NCI-H524 (cell line): Measurements from ENCODE around the gene DRP2.
"Not testable (repeated sequence)": the region's sequence is repeated elsewhere in the genome, so short reads cannot be mapped to it uniquely, and the experiment has no call there.

Experiments used
- DNase-seq, 2 experiments: peaks; one replicate each; lab custom pipeline; 2025; lab: John Stamatoyannopoulos, UW

Gene DRP2, protein sequence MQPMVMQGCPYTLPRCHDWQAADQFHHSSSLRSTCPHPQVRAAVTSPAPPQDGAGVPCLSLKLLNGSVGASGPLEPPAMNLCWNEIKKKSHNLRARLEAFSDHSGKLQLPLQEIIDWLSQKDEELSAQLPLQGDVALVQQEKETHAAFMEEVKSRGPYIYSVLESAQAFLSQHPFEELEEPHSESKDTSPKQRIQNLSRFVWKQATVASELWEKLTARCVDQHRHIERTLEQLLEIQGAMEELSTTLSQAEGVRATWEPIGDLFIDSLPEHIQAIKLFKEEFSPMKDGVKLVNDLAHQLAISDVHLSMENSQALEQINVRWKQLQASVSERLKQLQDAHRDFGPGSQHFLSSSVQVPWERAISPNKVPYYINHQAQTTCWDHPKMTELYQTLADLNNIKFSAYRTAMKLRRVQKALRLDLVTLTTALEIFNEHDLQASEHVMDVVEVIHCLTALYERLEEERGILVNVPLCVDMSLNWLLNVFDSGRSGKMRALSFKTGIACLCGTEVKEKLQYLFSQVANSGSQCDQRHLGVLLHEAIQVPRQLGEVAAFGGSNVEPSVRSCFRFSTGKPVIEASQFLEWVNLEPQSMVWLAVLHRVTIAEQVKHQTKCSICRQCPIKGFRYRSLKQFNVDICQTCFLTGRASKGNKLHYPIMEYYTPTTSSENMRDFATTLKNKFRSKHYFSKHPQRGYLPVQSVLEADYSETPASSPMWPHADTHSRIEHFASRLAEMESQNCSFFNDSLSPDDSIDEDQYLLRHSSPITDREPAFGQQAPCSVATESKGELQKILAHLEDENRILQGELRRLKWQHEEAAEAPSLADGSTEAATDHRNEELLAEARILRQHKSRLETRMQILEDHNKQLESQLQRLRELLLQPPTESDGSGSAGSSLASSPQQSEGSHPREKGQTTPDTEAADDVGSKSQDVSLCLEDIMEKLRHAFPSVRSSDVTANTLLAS

DNA sequence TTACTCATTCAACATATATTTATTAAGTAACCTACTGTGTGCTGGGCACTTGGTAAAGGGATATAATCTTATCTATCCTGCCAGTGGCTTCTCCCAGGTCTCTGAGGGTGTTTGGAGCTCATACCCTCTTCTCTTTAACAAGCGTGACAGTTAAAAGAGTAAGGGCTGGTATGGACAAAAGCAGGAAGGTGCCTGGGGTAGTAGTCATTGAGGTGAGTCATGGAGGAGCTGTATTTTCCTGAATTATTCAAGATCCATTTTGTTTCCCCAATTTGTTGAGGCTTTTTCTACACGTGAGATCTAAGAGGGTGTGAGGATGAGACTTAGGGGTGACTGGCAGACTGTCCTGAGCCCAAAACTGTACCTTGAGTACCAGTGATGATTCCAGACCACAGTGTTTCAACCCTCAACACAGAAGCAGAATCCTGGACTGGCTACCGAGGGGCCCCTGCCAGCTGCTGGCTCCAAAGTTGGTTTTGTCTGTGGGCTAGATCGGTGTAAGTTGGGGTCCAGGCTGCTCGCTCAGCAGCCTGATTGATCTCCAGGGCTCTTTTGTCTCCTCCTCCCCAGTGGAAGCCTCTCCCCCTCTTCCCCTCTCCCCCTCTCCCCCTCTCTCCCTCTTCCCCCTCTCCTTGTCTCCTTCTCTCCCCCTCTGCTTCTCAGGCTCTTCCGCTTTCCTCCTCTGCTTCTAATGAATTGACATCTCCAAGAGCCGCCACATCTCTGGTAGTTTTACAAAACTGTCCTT lies at the start of gene DRP2:
Gene DRP2 (plus strand): TSS at position 671 of the 748 bp plus-strand sequence. CDS start 11,862 bp downstream, outside the sequence.
- no peak for DNase-seq

DNA sequence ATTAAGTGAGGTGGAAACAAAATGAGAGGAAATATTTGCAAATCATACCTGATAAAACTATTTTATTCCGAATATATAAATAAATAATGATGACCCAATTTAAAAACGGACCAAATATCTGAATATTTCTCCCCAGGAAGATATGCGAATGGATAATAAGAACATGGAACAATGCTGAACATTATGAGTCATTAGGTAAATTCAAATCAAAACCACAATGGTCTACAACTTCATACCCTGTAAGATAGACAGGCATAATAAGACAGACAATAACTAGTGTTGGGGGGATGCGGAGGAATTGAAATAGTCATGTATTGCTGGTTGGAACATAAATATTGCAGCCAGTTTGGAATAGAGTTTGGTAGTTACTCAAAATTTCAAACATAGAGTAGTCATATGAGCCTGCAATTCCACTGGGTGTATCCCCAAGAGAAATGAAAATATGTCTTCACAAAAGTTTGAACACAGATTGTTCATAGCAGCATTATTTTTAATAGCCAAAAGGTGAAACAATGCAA lies 47.6 kb upstream of the DRP2 start:
- no peak for DNase-seq

DNA sequence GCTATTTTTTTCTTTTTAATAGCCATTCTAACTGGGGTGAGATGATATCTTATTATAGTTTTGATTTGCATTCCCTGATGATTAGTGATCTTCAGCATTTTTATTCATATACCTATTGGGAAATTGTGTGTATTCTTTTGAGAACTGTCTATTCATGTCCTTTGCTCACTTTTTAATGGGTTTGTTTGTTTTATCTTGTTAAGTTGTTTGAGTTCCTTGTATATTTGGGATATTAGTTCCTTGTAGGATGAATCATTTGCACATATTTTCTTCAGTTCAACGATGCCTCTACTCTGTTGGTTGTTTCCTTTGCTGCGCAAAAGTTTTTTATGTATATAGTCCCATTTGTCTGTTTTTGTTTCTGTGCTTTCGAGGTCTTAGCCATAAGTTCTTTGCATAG lies 43.1 kb upstream of the DRP2 start:
- DNase-seq = no peak

DNA sequence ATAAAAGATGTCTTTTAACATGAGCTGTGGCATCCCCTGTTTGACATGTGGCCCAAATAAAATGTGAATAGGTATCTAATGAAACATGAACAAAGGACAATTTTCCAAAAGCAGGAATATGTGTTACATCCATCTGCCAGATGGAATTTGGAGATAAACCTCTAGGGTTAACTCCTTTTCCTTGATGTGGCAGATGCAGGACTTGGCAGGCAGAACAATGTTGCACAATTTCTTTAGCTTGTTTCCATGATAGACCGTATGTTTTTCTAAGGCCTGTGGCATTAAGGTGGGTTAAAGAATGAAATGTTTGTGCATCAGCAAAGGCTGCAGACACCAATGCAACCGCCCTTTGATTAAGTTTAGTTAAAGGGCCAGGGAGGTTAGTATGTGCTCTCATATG lies 34.7 kb upstream of the DRP2 start:
- DNase-seq = peak in 1 of 2 experiments; percentile 62

DNA sequence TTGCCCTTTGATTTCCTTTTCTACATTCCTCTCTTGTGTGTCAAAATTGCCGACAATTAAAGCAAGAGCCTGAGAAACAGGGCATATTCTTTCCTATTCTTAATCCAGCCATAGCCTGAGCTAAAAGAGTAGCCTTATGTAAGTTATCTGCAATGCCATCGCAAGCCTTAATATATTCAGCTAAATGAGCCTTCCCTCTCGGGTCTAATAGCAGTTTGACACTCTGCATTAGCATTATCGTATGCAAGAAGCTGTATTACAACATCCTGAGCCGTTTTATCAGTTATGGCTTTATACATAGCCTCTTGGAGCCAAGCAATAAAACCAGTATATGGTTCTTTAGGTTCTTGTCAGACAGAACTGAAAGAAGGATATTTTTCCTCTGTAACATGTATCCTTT lies 31.6 kb upstream of the DRP2 start:
- DNase-seq = not testable (repeated sequence)

DNA sequence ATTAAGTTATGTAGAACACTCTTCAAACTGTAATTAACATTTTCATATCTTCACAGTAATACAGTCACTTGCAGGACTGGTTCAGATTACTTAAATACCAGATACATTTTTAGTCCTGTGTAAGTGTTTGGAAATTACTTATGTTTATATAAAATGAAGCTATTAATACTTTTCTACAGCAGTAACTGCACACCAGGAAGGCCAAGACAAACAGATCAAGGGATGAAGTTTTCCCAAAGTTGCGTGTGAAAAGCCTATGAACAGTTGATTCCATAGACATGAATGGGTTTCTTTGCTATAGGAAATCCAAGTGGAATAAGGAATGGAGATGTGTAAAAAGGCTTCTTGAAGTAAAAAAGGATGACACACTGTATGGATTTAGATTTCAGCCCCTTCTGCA lies 28.9 kb upstream of the DRP2 start:
- no peak for DNase-seq

DNA sequence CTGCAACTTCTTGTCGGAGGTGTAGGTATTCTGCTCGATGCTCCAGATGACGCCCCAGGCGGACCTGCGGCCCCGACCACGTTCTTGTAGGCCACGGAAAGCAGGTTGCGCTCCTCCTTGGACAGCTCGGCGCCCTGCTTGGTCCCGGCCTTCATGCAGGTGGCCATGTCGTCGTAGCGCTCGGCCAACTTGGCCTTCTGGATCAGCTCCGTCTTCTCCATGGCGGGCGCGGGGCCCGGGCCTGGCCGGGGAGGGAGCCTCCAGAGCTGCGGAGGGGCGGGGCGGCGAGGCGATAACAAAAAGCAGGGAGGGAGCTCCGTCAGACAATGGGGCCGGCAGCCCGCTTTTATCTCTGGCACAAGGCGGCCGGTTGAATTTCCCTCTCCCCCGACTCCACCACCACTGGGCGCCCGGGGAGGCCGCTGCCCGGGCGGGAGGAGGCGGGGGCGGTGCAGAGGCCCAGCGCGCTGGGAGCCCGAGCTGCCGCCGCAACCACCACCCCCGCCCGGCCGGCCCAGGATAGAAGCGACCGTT lies 28.3 kb upstream of the DRP2 start:
- no peak for DNase-seq

DNA sequence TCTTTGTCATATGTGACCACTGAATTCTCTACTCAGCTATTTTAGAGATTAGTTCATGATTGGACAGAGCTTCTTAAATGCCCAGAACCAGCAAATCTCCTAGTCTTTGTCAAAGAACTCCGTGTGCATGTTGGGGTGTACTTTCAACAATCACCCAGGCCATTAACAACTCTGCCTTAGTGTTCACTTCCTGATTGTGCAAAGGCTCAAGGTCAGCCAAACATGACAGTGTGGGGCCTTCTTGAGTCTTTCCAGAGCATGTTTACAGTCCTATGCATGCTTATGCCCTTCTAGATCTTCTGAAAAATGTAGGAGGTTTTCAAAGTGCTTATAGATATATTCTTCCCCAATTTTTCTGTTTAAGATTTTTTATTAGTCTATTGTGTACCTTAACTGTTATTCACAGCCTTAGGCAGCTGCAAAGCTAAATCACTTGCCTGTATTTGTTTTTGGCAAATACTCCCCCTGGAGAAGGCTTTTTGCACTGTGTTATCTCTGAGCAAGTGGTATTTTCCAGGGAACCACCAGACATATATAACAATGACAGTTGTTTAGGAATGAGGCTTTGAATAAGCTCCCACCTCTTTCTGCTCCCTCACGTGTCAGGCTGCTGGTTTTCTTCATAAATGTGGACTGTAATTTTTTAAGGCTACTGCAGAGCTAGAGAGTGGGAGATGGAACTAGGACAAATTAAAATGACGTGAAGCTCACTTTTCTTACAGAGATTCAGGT lies 24.0 kb upstream of the DRP2 start:
- no peak for DNase-seq

DNA sequence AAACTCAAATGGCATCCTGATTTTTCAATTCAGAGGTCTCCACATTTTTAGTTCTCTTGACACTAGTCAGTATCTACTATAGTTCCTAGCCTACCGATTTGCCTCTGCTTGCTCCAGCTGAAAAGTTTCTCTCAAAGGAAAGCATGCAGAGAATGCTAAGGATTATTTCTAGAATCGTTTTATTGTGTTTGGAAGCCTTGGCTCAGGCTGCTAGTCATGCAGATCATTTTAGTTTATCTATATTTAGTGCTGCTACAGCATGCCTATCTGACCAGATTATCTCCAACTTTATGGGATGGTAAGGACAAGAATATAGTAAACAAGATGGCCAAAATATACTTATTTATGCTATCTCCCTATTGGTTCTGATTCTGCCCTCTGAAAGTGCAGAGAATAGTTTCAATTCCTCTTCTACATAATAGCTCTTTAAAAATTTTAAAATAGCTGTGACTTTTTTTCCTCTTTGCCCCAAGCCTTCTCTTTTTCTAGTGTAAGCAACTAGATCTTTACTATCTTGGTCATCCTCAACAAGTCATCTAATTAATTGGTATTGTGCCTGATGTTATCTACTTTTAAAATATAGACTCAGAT lies 15.7 kb upstream of the DRP2 start:
- no peak for DNase-seq

DNA sequence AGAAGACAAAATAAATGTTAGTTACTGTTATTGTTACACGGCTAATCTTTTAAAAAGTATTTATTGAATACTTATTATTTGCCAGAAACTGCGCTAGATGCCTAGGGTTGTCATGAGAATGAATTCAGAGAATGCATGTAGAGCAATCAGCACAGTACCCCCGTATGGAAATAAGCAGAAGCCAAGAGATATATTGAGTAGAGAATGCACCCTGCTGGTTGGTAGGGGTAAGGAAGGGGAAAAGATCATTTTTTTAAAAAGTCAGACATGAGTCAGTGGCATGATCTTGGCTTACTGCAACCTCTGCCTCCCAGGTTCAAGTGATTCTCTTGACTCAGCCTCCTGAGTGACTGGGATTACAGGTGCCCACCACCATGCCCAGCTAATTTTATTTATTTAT lies 13.1 kb upstream of the DRP2 start:
- DNase-seq = peak; percentile 37 to 61

DNA sequence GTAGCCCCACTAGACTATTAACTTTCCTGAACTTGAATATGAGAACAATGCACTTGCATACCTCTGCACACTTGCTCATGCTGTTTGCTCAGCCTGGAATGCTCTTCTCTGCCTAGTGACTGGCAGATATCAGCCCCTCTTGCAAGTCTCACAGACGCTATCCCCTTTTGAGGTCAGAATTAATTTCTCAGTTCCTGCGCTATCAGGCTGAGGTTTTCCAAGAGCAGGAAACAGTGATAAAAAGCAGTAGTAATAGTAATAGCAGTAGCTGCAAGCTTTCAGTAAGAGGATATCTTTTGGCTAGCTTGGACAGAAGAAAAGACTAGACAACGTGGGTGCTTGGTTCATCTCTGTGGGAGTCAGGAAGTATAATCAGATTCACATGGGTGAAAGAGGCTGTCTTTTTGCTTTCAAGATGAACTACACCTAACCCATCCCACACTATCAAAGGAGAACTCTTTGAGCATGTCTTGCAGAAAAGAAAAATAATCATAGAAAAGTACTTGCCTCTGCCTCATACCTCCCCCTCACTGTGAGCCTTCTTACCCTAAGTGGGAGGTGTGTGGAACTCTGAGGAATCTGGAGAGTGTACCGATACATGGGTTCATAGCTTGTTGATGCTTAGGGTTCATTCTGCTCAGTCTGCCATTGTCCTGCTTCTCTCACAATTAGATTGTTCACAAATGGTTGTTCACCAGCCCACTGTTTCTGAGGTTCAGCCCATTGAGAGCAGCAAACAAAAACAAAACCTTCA lies 11.3 kb upstream of the DRP2 start:
- no peak for DNase-seq

DNA sequence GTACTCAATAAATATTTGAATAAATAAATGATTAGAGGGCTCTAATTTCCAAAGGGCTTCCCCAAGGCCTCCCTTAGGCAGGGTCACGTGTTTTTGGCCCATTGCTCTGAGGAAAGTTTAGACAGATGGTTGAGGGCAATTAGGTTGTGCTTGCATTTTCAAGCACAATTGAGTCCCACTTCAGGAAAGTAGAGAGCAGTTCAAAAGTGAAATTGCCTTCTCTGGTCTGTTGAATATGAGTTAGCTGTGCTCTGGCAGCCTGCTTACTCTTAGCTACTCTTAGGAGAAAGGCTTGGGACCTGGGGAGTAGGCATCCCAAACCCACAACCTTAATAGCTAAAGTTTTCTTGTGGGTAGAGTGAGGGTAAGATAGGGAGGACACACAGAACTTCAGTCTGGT lies 9.0 kb upstream of the DRP2 start:
- peak; percentile 94 to 95 for DNase-seq

DNA sequence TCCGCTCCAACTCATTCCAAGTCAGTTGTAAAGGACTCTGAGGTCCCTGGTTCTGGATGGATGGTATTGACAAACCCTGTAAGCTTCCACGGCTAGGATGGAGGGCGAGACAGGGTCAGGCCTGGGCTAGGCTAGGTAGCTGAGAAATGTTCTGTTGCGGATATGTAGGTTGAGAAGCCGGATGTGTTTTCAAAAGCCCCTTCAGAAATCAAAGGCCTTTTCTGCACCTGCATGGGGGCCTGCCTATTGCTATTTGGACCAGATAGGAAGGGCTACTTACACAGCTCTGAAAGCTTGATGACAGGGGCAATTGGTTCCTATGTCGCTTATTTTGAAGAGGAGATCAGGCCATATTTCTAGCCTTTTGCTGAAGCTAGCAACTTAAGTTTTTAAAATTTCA lies 1.9 kb upstream of the DRP2 start:
- DNase-seq = no peak

DNA sequence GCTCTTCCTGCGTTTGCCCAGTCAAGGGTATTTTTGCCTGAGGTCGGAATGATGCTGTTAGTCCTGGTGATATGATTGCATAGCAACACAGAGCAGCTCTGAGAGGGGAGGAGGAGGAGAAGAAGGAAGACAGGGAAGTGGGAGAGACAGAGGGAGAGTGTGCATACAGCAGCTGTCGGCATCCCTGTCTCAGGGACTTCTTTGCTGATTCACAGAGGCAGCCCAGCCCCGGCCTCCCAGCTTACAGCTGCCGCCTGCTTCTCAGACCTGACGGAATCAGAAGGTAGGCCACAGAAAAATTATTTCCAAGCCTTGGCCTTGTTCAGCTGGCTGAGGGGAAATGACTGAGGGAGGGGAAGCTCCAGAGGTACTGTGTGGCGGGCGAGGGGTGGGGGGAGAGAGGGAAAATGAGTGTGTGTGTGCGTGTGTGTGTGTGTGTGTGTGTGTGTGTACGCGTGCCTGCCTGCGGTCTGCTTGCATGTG lies 319 bp downstream of the DRP2 start:
- DNase-seq = no peak

DNA sequence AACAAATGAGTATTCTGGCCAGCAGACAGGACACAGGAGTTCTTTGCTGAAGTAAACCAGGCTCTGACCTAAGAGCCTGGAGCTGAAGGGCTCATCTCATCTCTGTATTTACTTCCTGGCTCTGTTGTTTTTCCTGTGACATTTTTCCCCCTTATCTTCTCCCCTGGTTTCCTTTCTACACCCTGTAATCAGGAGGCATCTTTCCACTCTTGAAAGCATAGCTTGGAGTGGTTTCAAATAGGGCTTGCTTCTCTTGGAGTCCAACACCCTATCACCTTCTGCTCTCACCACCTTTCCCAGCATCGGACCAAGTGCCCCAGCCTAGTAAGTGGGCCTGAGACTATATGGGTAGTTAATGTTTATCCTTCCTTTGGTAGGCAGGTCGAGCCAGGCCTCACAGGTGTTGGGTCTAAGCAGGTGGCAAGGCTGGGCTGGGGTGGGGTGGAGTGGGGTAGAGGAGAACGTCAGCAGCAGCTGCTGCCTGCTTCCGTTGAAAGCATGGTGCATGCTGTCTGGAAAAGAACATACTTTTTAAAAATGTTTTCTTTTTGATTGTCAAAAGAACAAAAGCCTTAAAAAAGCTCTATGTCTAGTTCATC lies 1.2 kb downstream of the DRP2 start:
- DNase-seq = no peak

DNA sequence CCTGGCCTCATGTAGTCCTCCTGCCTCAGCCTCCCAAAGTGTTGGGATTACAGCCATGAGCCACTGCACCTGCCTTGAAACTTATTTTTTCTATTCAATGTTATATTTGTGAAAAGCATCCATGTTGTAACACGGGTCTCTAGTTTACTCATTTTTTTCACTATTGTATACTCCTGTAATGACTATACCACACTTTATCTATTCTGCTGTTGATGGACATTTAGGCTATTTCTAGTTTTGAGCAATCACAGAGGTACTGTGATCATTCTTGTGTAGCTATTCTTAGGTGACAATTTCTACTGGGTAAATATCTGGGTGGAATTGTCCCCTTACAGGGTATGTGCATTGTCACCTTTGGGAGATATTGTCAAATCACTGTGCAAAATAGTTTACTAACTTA lies 3.6 kb downstream of the DRP2 start:
- no peak for DNase-seq

DNA sequence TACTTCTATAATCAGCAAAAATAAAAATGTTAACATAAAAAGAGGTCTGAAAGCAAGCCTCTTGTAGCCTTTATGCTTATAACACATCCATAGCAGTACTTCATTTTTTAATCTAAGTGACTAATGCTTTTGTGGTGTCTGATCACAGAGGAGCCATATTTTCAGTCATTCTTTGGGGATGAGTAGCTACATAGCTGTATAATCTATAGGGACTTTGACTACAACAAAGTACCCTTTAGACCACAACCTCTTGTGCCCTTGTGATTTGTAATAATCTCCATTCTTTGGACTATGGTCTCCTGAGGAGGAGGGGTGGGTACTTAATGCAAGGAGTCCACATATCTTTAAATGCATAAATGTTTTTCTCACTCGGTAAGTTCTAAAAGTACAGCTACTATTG lies 9.6 kb downstream of the DRP2 start:
- no peak for DNase-seq

DNA sequence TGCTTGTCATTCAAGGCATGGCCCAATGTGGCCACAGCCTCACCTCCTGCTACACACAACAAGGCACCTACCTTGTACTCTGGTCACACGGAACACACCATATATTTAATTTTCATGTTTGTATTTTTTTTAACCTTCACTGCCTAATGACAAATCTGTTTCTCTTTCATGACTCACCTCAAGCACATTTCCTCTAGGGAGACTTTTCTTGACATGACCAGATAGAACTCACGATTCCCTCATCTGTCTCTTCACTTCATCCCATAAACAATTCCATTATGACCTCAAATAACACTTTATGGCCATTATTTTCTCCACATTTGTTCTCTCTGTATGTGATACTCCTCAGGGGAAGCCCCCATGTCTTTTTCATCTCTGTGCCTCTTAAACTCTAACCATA lies 11.1 kb downstream of the DRP2 start:
- no peak for DNase-seq

DNA sequence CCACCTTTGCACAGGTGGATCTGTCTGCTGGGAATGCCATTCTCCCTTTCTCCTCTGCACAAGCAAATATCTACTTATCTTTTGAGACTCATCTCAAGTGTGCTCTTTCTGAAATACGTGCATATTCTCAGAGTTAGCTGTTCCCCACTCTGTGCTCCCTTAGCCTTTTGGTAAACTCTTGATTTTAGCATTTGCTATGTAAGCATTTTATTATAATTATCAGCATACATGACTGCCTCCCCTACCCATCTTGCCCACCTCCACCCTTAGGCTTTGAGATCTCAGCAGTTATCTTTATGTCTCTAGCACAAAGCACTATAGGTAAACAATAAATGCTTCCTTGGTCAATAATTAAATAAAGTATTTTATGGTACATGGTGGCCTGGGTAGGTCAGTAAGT lies 11.5 kb downstream of the DRP2 start:
- DNase-seq = no peak
